ENCODE measurements around the gene CSNK1A1L. TPM values are rescaled to one million over a fixed set of nuclear protein-coding genes. Genes with fewer than 3 reads are reported as not detected.

The CSNK1A1L gene
- total RNA-seq: not detected in 2 replicates
- polyA plus RNA-seq: not detected in 2 replicates
- polyA plus RNA-seq (2011; cell fraction: cytosol; rRNA removed): not detected in 2 replicates
- polyA plus RNA-seq (2011; cell fraction: nucleus; rRNA removed): not detected in 2 replicates
- polyA plus RNA-seq (2012): not detected in 2 replicates
- polyA minus RNA-seq: not detected in 2 replicates
- polyA minus RNA-seq (2011; cell fraction: cytosol; rRNA and poly(A)+ RNA removed): not detected
- not detected in 2 replicates for polyA minus RNA-seq (2011; cell fraction: nucleus; rRNA and poly(A)+ RNA removed)
- not detected for Bru-seq, nascent RNA
- BruChase-seq, experiment 1, labeled RNA remaining after a 6-hour chase: not detected
- not detected for BruChase-seq, experiment 2, labeled RNA remaining after a 2-hour chase
- long read RNA-seq: 0 reads

DNA sequence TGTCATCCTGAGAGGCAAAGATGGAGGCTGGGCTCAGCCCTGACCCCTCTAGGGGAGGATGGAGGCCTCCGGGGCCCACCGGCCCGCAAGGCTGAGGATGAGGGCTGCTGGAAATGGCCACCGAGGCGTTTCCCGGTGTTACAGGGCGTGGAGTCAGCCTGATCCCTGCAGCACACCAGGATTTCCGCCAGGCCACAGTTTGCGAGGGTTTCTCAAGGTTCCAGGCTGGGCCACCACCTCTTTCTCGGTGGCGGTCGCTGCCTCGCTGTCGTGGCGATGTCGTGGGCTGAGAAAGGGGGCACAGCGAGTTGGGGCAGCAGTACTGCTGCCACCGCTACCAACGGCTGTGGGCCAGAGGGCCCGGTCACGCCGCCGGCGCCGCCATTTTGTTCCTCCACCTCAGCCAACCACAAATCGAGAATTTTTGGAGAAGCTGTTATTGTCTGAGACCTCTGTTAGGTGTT lies at the start of gene CSNK1A1L:
CSNK1A1L (minus strand) TSS at position 414 of the 464 bp plus-strand sequence; CDS start at position 6, 408 bp downstream.
- Histone ChIP-seq H3K4me1 (ENCODE audit: control insufficient read depth, extremely low read depth, insufficient read depth, low read length) (no peaks in the 10 kb centered on the region), H2AFZ (ENCODE audit: low read depth, low read length) (no peak within 1 kb of the TSS), H3K9ac (replicated peaks; ENCODE audit: extremely low read depth, insufficient read depth, low read length) (no peak within 1 kb of the TSS), H4K20me1 (replicated peaks; ENCODE audit: control insufficient read depth, extremely low read depth, insufficient read depth, low read length) (no peaks in the 10 kb centered on the region), H3K27me3 (ENCODE audit: control insufficient read depth in 2 of 2, insufficient read depth in 2 of 2, low read length in 2 of 2) (peaks cover 0 to 2% of the 10 kb centered on the region in 2 experiments), H3K4me2 (ENCODE audit: insufficient read depth, low read length) (no peak within 1 kb of the TSS), H3K27ac (ENCODE audit: insufficient read depth, low read depth, low read length) (no peak within 1 kb of the TSS), H3K9me3 (replicated peaks; ENCODE audit: control insufficient read depth, insufficient read depth, low read length) (no peaks in the 10 kb centered on the region), H3K79me2 (ENCODE audit: control insufficient read depth, insufficient read depth, low read length) (no peaks in the 10 kb centered on the region), H3K36me3 (ENCODE audit: control insufficient read depth in 2 of 2, extremely low read depth in 1 of 2, insufficient read depth in 2 of 2, low read length in 2 of 2) (no peaks in the 10 kb centered on the region), H3K9me1 (replicated peaks; ENCODE audit: control insufficient read depth, extremely low read depth, insufficient read depth, low read length) (no peaks in the 10 kb centered on the region), H3K4me3 (replicated peaks in 1 of 3; ENCODE audit: insufficient read depth in 1 of 3, low read depth in 1 of 3, low read length in 3 of 3) (no peak within 1 kb of the TSS)
- dilution Hi-C loops (cut with MboI; ENCODE audit: extremely low pct_ligation_motif_present, low sequenced_read_pairs): no loop called here
- no peak for DNase-seq (ENCODE audit: low read depth, low spot score)
- CTCF ChIA-PET: interaction anchor here (10.0 kb wide), 1 partner anchor 496 kb away, joined by 102 read pairs; the partner anchor contains the start of gene POSTN
- intact Hi-C loops (cut with micrococcal nuclease): loop anchor here (5.0 to 10.0 kb wide), 2 partner anchors 362 to 940 kb away; no protein-coding TSS in a partner anchor
- no TSS peak for BruUV-seq (replicated peaks)
- no peak for TF ChIP-seq FOS (IDR thresholded peaks at IDR 0.05; ENCODE audit: borderline replicate concordance, insufficient read depth, low read length)
- TF ChIP-seq POLR2A (IDR thresholded peaks at IDR 0.05; ENCODE audit: low read depth, low read length): no peak
- TF ChIP-seq, protein P1, sequence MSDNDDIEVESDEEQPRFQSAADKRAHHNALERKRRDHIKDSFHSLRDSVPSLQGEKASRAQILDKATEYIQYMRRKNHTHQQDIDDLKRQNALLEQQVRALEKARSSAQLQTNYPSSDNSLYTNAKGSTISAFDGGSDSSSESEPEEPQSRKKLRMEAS (IDR thresholded peaks at IDR 0.05; ENCODE audit: insufficient read depth, insufficient read length): no peak
- POLR2A ChIA-PET: no interaction called here
- FAIRE-seq: no peak

DNA sequence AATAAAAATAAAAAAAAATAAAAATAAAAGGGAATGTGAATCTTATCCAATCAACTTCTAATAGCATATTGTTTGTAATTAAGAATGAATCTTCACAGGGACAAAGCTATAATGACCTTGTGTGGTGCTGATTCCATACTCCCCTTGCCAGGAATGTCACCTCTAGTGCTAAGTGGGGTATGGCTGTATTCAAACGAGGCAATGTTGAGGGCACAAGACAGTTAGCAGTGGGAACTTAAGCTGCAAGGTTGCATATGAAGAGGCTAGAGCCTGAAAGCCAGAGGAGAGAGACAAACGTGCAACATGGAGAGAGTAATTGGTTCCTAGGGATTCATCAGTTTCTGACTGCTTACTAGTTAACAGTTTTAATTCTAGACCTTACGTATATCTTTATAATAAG lies 43.9 kb upstream of the CSNK1A1L start:
- Histone ChIP-seq H3K27ac (ENCODE audit: insufficient read depth, low read depth, low read length) (no peak overlapping the region), H3K9ac (replicated peaks; ENCODE audit: extremely low read depth, insufficient read depth, low read length) (no peak overlapping the region), H3K9me3 (replicated peaks; ENCODE audit: control insufficient read depth, insufficient read depth, low read length) (no peaks in the 10 kb centered on the region), H3K36me3 (ENCODE audit: control insufficient read depth in 2 of 2, extremely low read depth in 1 of 2, insufficient read depth in 2 of 2, low read length in 2 of 2) (no peaks in the 10 kb centered on the region), H3K79me2 (ENCODE audit: control insufficient read depth, insufficient read depth, low read length) (no peaks in the 10 kb centered on the region), H3K27me3 (ENCODE audit: control insufficient read depth in 2 of 2, insufficient read depth in 2 of 2, low read length in 2 of 2) (no peaks in the 10 kb centered on the region), H3K4me1 (ENCODE audit: control insufficient read depth, extremely low read depth, insufficient read depth, low read length) (no peaks in the 10 kb centered on the region), H3K4me2 (ENCODE audit: insufficient read depth, low read length) (no peak overlapping the region), H2AFZ (ENCODE audit: low read depth, low read length) (no peak overlapping the region), H3K9me1 (replicated peaks; ENCODE audit: control insufficient read depth, extremely low read depth, insufficient read depth, low read length) (no peaks in the 10 kb centered on the region), H3K4me3 (replicated peaks in 1 of 3; ENCODE audit: insufficient read depth in 1 of 3, low read depth in 1 of 3, low read length in 3 of 3) (no peak overlapping the region), H4K20me1 (replicated peaks; ENCODE audit: control insufficient read depth, extremely low read depth, insufficient read depth, low read length) (no peaks in the 10 kb centered on the region)
- TF ChIP-seq FOS (IDR thresholded peaks at IDR 0.05; ENCODE audit: borderline replicate concordance, insufficient read depth, low read length): no peak
- TF ChIP-seq, protein P1 (IDR thresholded peaks at IDR 0.05; ENCODE audit: insufficient read depth, insufficient read length): no peak
- no peak for TF ChIP-seq POLR2A (IDR thresholded peaks at IDR 0.05; ENCODE audit: low read depth, low read length)
- DNase-seq (ENCODE audit: low read depth, low spot score) (no peak), FAIRE-seq (no peak)
- ChIA-PET POLR2A (no interaction called here), CTCF (interaction anchor here (1.3 to 1.5 kb wide), 2 partner anchors 22 to 45 kb away, joined by 3 read pairs; no protein-coding TSS in a partner anchor)
- no TSS peak for BruUV-seq (replicated peaks)
- intact Hi-C loops (cut with micrococcal nuclease): no loop called here
- dilution Hi-C loops (cut with MboI; ENCODE audit: extremely low pct_ligation_motif_present, low sequenced_read_pairs): no loop called here

Data from endothelial cell of umbilical vein (primary cell).